GM21737 (cell line): ENCODE results near the gene HIP1R.

Experiments
- ATAC-seq: cut with Tn5 transposase; IDR thresholded peaks from one replicate; pipeline ENCODE4 v1.9.1; 2021; ENCODE audit warnings: mild to moderate bottlenecking, moderate library complexity; ENCODE audit not compliant: unreplicated experiment

The HIP1R gene

GRCh38 chr12:122860040-122860853, 25.0 kb downstream of the HIP1R start:
- ATAC-seq, result no peak

GRCh38 chr12:122860854-122861586, 25.8 kb downstream of the HIP1R start:
- no peak for ATAC-seq

- ATAC-seq, result no peak
Measured at GRCh38 chr12:122861587-122861970, 26.3 kb downstream of the HIP1R start.

- ATAC-seq, result no peak
Measured at GRCh38 chr12:122862110-122862634, 26.9 kb downstream of the HIP1R start.

GRCh38 chr12:122862872-122863701, 27.8 kb downstream of the HIP1R start:
- no peak for ATAC-seq

GRCh38 chr12:122864894-122865253, 29.6 kb downstream of the HIP1R start:
- no peak for ATAC-seq

- ATAC-seq, result no peak
Measured at GRCh38 chr12:122865268-122866231, 30.3 kb downstream of the HIP1R start.

- ATAC-seq, result no peak
Measured at GRCh38 chr12:122866379-122866778, 31.1 kb downstream of the HIP1R start.

- ATAC-seq, result no peak
Measured at GRCh38 chr12:122866950-122867607, 31.8 kb downstream of the HIP1R start.

GRCh38 chr12:122867691-122868461, 32.6 kb downstream of the HIP1R start:
- no peak for ATAC-seq

GRCh38 chr12:122868471-122869177, 33.4 kb downstream of the HIP1R start:
- ATAC-seq, result no peak

- no peak for ATAC-seq
Measured at GRCh38 chr12:122869207-122869973, 34.1 kb downstream of the HIP1R start.

GRCh38 chr12:122870163-122870842, 35.0 kb downstream of the HIP1R start:
- ATAC-seq, result no peak

GRCh38 chr12:122870867-122871664, 35.8 kb downstream of the HIP1R start:
- ATAC-seq, result no peak

- no peak for ATAC-seq
Measured at GRCh38 chr12:122871851-122872780, 36.9 kb downstream of the HIP1R start.
